Measurements from ENCODE around the gene SACM1L.

The SACM1L gene

GRCh38 chr3:45772341-45773035 lies 83.3 kb downstream of the SACM1L start:
- no peak for DNase-seq (ENCODE audit: low read depth)

- no peak for DNase-seq (ENCODE audit: low read depth)
Observed at GRCh38 chr3:45773072-45773471, 83.9 kb downstream of the SACM1L start.

DNA sequence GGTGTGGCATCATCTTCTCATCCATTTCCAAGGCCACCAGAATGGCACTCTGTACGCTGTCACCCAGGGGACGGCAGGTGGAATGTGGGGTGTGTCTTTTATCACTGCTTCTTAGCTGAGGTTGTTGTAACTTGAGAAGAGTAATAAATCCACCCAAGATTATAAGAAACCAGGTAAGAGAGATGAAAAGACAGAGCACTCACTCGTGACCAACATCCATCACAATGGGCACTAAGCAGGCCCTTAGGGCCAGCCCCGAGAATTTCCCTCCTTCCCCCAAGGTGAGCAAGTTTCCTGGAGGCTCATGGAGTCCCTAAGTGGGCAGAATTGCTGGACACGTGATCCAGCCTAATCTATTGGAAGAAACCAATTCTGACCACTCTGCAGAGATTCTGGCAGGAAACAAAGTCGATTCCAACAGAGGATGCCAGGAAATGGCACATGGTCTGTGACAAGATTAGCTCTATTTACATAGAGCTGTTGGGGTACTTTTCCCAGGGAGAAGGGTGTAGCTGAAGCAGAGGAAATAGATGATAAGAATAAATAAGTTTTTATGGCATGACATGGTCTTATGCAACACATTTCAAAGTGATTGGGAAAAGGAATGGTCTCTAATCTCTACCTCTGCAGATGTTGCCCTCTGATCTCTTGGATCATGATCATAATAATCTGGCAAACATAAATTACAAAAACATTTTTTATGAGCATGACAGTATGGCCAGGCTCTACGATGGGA lies 84.7 kb downstream of the SACM1L start:
- no peak for DNase-seq (ENCODE audit: low read depth)

- no peak for DNase-seq (ENCODE audit: low read depth)
Observed at GRCh38 chr3:45774581-45775521, 85.7 kb downstream of the SACM1L start.

- DNase-seq (ENCODE audit: low read depth): no peak
Observed at GRCh38 chr3:45775571-45776300, 86.5 kb downstream of the SACM1L start.

DNA sequence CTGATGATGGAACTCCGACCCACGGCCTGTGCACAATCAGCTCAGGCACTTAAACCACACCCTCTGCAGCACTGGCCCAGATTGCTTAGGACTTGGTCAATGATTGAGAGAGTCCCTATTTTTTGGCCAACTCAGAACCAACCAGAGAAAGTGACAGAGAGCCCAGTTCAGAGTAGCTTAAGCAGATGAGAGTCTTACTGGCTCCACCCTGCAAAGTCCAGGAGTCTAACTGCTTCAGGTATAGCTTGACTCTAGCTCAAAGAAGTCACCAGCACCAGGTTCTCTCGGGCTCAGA lies 87.1 kb downstream of the SACM1L start:
- DNase-seq (ENCODE audit: low read depth): no peak

DNA sequence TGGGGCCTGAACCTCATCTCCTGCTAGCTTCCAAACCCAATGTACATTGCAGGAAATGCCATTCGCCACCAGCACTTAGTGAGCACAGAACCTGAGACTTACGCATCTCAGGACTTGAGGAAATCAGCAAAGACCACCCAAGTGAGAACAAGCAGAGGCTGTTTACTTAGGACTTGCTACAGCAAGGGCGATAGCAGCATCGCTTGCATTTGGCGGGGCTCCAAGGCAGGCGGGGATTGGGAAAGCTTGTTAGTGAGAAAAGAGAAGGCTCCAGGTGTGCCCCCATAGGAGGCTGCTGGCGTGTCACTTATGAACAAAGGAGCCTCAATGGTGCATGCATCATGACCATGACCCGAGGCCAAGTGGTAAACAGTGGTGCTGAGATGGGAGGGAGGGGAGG lies 87.4 kb downstream of the SACM1L start:
- no peak for DNase-seq (ENCODE audit: low read depth)

GRCh38 chr3:45777111-45777745 lies 88.0 kb downstream of the SACM1L start:
- no peak for DNase-seq (ENCODE audit: low read depth)

- DNase-seq (ENCODE audit: low read depth): no peak
Observed at GRCh38 chr3:45777746-45778386, 88.7 kb downstream of the SACM1L start.

DNA sequence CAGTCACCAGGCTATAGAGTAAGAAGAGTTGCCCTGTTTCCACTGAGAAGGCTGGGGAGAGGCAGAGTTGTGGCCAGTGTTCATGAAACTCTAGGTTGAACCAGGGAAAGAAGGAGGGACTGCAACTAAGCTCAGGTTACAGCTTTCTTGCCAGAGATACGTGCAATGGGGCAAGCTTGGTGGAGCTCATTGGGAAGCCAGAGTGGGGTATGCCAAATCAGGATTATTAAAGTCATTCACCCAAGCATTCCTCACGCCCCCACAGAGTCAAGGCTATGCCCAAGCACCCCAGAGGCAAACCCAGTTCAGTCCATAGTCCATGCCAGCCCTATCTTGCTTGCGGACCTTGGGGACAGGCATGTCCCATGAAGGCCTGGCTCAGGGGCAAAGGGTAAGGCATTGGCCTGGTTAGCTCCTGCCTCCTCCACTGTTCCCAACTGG lies 89.6 kb downstream of the SACM1L start:
- no peak for DNase-seq (ENCODE audit: low read depth)

DNA sequence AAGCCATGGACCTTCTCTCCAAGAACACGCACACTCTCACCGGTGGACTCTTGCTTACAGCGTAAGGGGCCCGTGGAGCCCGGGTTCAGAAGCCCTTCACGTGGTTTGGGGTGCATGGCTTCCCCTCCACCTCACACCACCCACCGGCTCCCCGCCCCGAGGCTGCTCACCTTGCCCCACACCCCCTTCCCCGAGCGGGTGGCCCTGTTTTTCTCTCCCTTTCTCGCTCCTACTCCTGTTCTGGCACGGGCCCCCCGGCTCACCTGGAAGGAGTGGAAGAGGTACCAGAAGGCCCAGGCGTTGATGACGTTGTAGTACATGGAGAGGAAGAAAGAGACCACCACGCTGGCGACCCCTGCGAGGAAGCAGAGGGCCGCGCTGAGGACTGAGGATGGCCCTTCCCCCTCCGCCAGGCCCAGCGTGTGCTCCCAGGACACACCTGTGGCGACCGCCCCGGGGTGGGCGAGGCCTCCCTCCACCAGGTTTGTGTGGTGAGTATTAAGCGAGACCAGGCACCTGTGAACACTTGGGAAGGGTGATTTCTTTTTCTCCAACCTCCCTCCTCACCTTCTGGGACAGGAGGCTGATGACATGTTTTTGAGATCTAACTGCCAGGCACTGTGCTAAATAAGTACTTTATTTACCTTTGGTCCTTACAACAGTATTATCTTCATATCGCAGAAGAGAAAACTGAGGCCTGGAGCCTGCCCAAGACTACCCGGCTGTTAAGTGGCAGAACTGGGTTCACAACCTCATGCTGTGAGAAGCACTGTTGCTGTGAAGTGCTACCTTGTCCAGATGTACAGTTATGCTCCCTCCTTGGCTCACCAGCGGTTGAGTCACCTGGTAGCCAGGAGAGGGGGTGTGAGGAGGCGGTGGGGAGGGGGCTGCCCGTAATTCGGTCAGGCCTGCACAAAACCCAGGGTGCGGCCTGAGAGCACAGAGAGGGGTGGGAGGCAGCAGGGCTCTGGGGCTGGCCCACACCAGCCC lies 90.8 kb downstream of the SACM1L start:
- DNase-seq (ENCODE audit: low read depth): no peak

GRCh38 chr3:45781271-45781670 lies 92.1 kb downstream of the SACM1L start:
- DNase-seq (ENCODE audit: low read depth): no peak

DNA sequence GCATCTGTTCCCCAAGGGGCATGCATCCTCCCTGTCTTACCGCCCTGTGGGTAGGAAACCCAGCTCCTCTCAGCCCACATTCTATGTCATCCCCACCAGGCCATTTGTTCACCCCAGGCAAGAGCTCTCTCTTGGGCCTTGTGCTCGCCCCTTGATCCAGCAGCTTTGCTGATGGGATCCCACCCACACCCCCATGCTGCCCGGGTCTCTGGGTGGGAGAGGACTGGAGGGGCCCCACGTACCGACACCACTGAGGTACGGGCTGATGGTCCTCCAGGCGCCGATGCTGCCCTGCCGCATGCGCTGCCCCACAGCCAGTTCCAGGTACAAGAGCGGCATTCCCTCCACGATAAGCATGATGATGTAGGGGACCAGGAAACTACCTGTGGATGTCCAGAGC lies 92.6 kb downstream of the SACM1L start:
- DNase-seq (ENCODE audit: low read depth): no peak

DNA sequence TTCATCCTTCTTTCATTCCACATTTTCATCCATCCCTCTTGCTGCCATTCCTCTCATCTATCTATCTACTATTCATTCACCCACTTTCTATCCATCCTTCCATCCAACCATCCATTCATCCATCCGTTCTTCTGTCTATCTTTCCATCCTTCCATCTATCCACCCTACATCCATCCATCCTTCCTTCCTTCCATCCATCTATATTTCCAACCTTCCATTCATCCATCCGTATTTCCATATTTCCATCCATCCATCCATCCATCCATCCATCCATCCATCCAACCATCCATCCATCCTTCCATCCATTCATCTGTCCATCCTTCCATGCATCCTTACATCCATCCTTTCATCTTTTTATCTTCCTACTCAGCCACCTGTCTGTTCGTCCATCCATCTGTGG lies 93.2 kb downstream of the SACM1L start:
- DNase-seq (ENCODE audit: low read depth): no peak

DNA sequence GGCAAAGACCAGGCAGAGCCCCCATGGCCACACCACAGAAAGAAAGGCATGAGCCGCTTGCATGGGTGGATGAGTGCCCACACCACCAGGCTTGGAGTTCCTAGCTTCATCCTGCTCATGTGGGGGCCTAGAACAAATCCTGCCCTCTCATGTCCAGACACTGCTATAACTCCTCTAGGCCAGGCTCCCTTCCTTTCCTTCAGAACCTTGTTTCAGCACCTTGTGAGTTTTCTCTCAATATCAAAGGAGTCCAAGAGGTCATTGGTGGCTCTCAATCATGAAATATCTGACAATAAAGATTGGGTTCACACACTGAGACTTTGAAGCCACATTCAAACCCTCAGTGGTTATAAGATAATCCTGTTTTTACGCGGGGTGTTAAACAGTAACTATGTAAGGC lies 94.5 kb downstream of the SACM1L start:
- DNase-seq (ENCODE audit: low read depth): no peak

DNA sequence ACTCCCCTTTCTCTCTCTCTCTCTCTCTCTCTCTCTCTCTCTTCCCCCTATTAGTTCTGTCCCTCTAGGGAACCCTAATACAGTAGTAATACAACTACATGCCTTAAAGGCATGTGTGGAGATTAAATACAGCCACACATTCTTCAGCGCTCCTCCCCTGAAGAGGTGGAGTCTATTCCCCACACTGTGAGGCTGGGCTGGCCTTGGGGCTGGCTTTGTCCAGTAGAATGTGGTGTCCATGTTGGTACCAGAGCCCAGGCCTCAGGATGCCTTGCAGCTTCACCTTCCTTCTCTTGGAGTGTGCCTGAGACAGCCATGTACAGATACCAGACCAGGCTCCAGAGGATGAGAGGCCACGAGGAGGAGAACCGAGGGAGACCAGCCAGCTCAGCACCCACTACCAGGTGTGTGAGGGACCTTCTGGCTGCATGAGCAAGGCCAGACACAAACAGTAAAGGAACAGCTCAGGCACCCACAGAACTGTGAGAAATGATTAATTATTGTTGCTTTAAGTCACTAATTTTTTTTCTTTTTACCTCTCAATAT lies 96.5 kb downstream of the SACM1L start:
- DNase-seq (ENCODE audit: low read depth): no peak

DNA sequence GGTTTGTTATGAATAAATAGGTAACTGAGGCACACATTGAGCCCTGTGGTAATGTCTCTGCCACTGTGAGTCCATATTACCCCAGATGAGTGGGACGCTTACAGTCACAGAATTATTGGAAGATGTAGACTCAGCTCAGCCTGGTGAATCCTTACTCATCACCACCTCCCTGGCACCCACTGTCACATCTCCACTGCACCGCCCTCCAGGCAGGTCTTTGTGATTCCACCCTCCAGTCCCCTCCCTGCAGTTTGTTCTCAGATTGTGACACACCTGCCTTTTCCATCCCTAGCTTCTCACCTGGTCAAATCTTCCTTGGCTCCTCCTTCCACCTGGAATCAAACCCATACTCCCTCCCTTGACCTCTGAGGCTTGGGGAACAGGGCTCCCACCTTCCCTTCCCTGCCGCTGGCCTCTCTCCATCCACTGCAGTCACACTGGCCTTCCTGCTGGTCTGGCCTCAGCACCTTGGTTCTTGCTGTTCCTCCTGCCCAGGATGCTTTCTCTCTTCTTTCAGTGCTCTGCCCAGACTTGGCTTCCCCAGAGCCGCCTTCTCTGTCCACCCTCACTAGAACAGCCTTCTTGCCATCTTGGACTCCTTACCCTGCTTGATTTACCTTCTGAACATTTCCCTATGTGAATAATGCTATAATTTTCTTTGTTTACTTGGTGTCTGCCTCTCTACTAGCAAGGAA lies 97.8 kb downstream of the SACM1L start:
- DNase-seq (ENCODE audit: low read depth): no peak

DNA sequence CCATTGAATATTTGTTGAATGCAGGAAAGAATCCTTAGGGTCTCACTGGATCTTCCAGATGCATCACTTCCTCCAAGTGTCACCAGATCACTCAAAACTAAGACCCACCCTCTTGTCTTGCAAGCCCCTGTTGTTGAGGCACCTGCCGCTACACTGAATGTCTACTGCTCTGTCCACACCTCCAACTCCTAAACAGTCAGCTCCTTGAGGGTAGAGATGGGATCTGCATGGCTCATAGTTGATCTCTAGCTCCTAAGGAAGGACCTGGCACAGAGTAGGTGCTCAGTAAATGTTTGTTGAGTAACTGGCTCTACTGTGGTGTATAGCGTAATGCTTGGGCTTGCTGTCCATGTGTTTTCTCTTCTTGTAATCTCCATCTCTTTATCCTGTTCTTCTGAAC lies 98.4 kb downstream of the SACM1L start:
- DNase-seq (ENCODE audit: low read depth): no peak

DNA sequence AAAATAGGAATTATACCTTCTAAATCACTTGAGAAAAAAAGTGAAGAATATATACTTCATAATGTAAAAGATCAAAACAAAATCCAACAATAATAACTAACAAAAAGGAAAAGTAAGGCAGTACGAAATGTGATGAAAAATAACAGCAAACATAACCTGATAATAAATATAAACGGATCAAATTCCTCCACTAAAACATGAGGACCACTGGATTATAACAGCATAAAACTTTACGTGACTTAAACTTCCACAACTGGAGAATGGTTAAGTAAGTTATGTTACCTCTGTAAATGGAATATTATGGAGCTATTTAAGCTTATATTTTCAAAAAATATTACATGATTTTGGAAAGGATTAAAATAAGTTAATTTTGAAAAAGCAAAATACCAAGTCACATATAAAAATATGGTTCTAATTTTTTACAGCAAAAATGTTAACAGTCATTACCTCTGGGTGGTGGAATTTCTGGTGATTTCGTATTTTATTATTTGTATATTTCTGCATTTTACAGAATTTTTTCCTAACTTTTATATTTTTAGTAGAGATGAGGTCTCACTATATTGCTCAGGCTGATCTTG lies 100.1 kb downstream of the SACM1L start:
- no peak for DNase-seq (ENCODE audit: low read depth)

Data from stimulated activated CD8-positive, alpha-beta memory T cell treated with anti-CD3 and anti-CD28 coated beads, Interleukin-15, amount 100 ng/mL, for 1 hour (primary cell).